ENCODE results near the gene NPAS3.

NPAS3 gene

GRCh38 chr14:33511851-33512640, 573.4 kb downstream of the NPAS3 start:
- no peak for TF ChIP-seq CTCF (IDR thresholded peaks at IDR 0.05; ENCODE audit: control insufficient read depth, insufficient read depth, low read depth, low read length, missing control alignments)
- H3K4me3 ChIP-seq (ENCODE audit: control insufficient read depth, low read depth, low read length) = no peak overlapping the region
- DNase-seq (ENCODE audit: low read depth) = peak; percentile 50

GRCh38 chr14:33515441-33515840, 576.8 kb downstream of the NPAS3 start:
- H3K4me3 ChIP-seq (ENCODE audit: control insufficient read depth, low read depth, low read length) = no peak overlapping the region
- no peak for DNase-seq (ENCODE audit: low read depth)
- no peak for TF ChIP-seq CTCF (IDR thresholded peaks at IDR 0.05; ENCODE audit: control insufficient read depth, insufficient read depth, low read depth, low read length, missing control alignments)

- no peak for DNase-seq (ENCODE audit: low read depth)
- no peak overlapping the region for H3K4me3 ChIP-seq (ENCODE audit: control insufficient read depth, low read depth, low read length)
- TF ChIP-seq CTCF (IDR thresholded peaks at IDR 0.05; ENCODE audit: control insufficient read depth, insufficient read depth, low read depth, low read length, missing control alignments) = no peak
Observed at GRCh38 chr14:33515899-33516298, 577.2 kb downstream of the NPAS3 start.

- no peak for TF ChIP-seq CTCF (IDR thresholded peaks at IDR 0.05; ENCODE audit: control insufficient read depth, insufficient read depth, low read depth, low read length, missing control alignments)
- no peak for DNase-seq (ENCODE audit: low read depth)
- no peak overlapping the region for H3K4me3 ChIP-seq (ENCODE audit: control insufficient read depth, low read depth, low read length)
Observed at GRCh38 chr14:33516898-33517436, 578.3 kb downstream of the NPAS3 start.

- H3K4me3 ChIP-seq (ENCODE audit: control insufficient read depth, low read depth, low read length) = no peak overlapping the region
- DNase-seq (ENCODE audit: low read depth) = no peak
- TF ChIP-seq CTCF (IDR thresholded peaks at IDR 0.05; ENCODE audit: control insufficient read depth, insufficient read depth, low read depth, low read length, missing control alignments) = no peak
Observed at GRCh38 chr14:33521192-33521591, 582.5 kb downstream of the NPAS3 start.

GRCh38 chr14:33524244-33524643, 585.6 kb downstream of the NPAS3 start:
- no peak overlapping the region for H3K4me3 ChIP-seq (ENCODE audit: control insufficient read depth, low read depth, low read length)
- no peak for TF ChIP-seq CTCF (IDR thresholded peaks at IDR 0.05; ENCODE audit: control insufficient read depth, insufficient read depth, low read depth, low read length, missing control alignments)
- DNase-seq (ENCODE audit: low read depth) = no peak

All from AG09309 (cell line).